Psoas muscle (tissue), 8 donors: ENCODE measurements around the gene SH3D21. TPM values are rescaled to one million over a fixed set of nuclear protein-coding genes. Genes with fewer than 3 reads are reported as not detected.

Source experiments
- ATAC-seq, 4 donors: fragments of 200-7000 bp; cut with Tn5 transposase; one replicate each; pipeline ENCODE4 v1.9.1; 2020; ENCODE audit warnings: moderate library complexity in 3 of 4, mild to moderate bottlenecking in 2 of 4
- DNase-seq, 2 donors: peaks; one replicate each; pipeline ENCODE4 v3.0.0-alpha.2; 2020
- H3K27ac ChIP-seq: fragments of 200-600 bp; one replicate; pipeline ENCODE4 v1.8.0; 2022
- H3K27me3 ChIP-seq, 3 donors: fragments of 200-600 bp in 1 of 3; one replicate each; pipeline versions ENCODE4 v1.6.1 to v1.8.0; 2013 to 2022; ENCODE audit warnings: low read length in 2 of 3, mild to moderate bottlenecking in 2 of 3, moderate library complexity in 1 of 3; ENCODE audit not compliant: insufficient read depth in 3 of 3
- H3K36me3 ChIP-seq, 2 donors: fragments of 200-600 bp in 1 of 2; one replicate each; pipeline versions ENCODE4 v1.6.1 to v1.8.0; 2013 to 2022; ENCODE audit warnings: low read depth in 1 of 2, mild to moderate bottlenecking in 1 of 2, moderate library complexity in 1 of 2; ENCODE audit not compliant: insufficient read depth in 1 of 2
- H3K4me1 ChIP-seq: fragments of 200-600 bp; one replicate; pipeline ENCODE4 v1.8.0; 2022
- H3K4me3 ChIP-seq: fragments of 200-600 bp; one replicate; pipeline ENCODE4 v1.8.0; 2022; ENCODE audit warnings: mild to moderate bottlenecking
- H3K9me3 ChIP-seq: fragments of 200-600 bp; one replicate; pipeline ENCODE4 v1.8.0; 2022
- WGBS, 3 donors: extraction: QIAGEN DNeasy Blood & Tissue Kit; methylation state at CpG; one replicate each; pipeline versions ENCODE4 v1.1.6 to v1.1.7; 2013; 5-methylcytosine and 5-hydroxymethylcytosine counted together
- intact Hi-C, 2 donors: fragments of 100-400 bp; cut with DNase I; formaldehyde crosslinking; loops; one replicate each; pipeline versions ENCODE4 v1.11.0 to v1.14.2; 2022
- polyA plus RNA-seq, 3 donors: library from polyadenylated mRNA; stranded (reverse); fragments of 200-250 nt; gene quantifications; one replicate each; pipeline ENCODE4 v1.2.3, GENCODE V29; 2013
- total RNA-seq, 4 donors: library from RNA; stranded (reverse); fragmentation: NEBNext Ultra II Directional in 2 of 4; extraction: Animal tissue kit (Norgen Biotek cat#: 25700) in 2 of 4; gene quantifications; one replicate each; pipeline versions ENCODE4 v1.2.1 to v1.2.4, GENCODE V29; 2021 to 2023
- TF ChIP-seq, protein P1 (sequence below): fragments of 200-600 bp; IDR thresholded peaks from one replicate; pipeline ENCODE4 v1.8.0; 2022; ENCODE audit warnings: antibody characterized with exemption
- donor health status: healthy with polysubstance abuse.
- donor health status: DM: no; HTN: no; CAD: no; lungs with moderate emphysema.
- donor health status: Bipolar disorder and iron deficiency.
- donor health status: healthy.
- donor health status: DM: yes; HTN: yes; CAD: no.
- donor health status: DM: no; HTN: no; CAD: no.
- donor health status: DM: no; HTN: no; CAD: no.
- donor health status: DM: yes; HTN: yes; CAD: no.

Gene SH3D21
- total and polyA plus RNA-seq, 7 donors: 0.36 to 1.1 (median 0.88) TPM

DNA sequence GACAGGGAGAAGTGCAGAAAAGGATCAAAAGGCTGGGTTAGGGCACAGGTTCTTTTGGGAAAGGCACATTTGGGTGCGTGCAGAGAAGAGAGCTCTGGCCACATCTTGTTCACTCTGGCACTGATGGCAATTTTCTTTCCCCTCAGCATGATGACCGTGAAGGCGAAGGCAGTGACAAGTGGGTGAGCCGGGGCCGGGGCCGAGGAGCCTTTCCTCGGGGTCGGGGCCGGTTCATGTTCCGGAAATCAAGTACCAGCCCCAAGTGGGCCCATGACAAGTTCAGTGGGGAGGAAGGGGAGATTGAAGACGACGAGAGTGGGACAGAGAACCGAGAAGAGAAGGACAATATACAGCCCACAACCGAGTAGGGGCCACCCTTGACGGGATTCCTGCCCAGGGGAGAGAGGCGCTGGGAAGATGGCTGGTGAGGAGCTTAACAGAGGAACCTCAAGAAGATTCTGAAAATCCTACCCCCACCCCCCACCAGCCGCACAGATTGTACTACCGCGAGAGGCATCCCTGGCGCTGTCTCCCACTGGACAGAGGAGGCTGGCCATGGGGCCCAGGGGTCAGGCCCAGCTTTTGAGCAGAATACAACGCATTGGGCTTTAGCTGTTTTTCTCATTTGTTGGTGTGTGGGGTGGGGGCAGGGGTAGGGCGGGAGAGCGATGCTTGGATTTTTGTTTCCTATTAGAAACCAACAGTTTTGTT lies 2.4 kb upstream of the SH3D21 start:
- TF ChIP-seq, protein P1, sequence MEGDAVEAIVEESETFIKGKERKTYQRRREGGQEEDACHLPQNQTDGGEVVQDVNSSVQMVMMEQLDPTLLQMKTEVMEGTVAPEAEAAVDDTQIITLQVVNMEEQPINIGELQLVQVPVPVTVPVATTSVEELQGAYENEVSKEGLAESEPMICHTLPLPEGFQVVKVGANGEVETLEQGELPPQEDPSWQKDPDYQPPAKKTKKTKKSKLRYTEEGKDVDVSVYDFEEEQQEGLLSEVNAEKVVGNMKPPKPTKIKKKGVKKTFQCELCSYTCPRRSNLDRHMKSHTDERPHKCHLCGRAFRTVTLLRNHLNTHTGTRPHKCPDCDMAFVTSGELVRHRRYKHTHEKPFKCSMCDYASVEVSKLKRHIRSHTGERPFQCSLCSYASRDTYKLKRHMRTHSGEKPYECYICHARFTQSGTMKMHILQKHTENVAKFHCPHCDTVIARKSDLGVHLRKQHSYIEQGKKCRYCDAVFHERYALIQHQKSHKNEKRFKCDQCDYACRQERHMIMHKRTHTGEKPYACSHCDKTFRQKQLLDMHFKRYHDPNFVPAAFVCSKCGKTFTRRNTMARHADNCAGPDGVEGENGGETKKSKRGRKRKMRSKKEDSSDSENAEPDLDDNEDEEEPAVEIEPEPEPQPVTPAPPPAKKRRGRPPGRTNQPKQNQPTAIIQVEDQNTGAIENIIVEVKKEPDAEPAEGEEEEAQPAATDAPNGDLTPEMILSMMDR: no peak
- H3K27ac ChIP-seq: no peak overlapping the region
- H3K36me3 ChIP-seq: peaks cover 7 to 73% of the 10 kb centered on the region in 2 donors
- H3K9me3 ChIP-seq: no peaks in the 10 kb centered on the region
- no peak for DNase-seq
- H3K27me3 ChIP-seq: no peaks in the 10 kb centered on the region
- 83 to 85% (median 83%) methylated on average over 21 to 23 of the region's 23 CpGs for WGBS, 3 donors
- H3K4me3 ChIP-seq: no peak overlapping the region
- intact Hi-C loops: loop anchor here in 1 of 2 donors (5.0 kb wide), 1 partner anchor 63 kb away; no protein-coding TSS in a partner anchor
- ATAC-seq: no peak
- peaks cover 17% of the 10 kb centered on the region for H3K4me1 ChIP-seq

DNA sequence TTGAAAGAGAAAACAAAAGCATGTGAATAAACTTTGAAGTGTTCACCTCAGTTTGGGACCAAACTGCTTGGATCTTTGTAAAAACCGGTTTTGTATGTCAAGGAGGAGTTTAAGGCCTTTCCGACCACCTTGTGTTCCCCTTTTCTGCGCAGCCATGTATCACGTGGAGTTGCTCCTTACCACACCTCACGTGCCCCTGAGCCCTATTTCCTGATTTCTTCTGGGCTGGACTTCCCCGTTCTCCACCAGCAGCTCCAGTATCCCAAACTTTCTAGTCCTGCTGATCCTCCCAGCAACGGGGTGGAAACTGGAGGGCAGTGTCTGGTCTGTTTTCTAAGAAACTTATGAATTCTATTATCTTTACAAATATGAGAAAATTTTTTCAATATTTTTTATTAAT lies 1.6 kb upstream of the SH3D21 start:
- H3K27me3 ChIP-seq: no peaks in the 10 kb centered on the region
- ATAC-seq (no peak), DNase-seq (no peak)
- H3K27ac ChIP-seq: no peak overlapping the region
- no peaks in the 10 kb centered on the region for H3K9me3 ChIP-seq
- no peak overlapping the region for H3K4me3 ChIP-seq
- TF ChIP-seq, protein P1: no peak
- intact Hi-C loops: loop anchor here in 1 of 2 donors (5.0 kb wide), 1 partner anchor 63 kb away; no protein-coding TSS in a partner anchor
- WGBS, 3 donors: 73 to 81% (median 78%) methylated on average over 7 of the region's 7 CpGs
- H3K36me3 ChIP-seq: peaks cover 7 to 73% of the 10 kb centered on the region in 2 donors
- peaks cover 16% of the 10 kb centered on the region for H3K4me1 ChIP-seq

DNA sequence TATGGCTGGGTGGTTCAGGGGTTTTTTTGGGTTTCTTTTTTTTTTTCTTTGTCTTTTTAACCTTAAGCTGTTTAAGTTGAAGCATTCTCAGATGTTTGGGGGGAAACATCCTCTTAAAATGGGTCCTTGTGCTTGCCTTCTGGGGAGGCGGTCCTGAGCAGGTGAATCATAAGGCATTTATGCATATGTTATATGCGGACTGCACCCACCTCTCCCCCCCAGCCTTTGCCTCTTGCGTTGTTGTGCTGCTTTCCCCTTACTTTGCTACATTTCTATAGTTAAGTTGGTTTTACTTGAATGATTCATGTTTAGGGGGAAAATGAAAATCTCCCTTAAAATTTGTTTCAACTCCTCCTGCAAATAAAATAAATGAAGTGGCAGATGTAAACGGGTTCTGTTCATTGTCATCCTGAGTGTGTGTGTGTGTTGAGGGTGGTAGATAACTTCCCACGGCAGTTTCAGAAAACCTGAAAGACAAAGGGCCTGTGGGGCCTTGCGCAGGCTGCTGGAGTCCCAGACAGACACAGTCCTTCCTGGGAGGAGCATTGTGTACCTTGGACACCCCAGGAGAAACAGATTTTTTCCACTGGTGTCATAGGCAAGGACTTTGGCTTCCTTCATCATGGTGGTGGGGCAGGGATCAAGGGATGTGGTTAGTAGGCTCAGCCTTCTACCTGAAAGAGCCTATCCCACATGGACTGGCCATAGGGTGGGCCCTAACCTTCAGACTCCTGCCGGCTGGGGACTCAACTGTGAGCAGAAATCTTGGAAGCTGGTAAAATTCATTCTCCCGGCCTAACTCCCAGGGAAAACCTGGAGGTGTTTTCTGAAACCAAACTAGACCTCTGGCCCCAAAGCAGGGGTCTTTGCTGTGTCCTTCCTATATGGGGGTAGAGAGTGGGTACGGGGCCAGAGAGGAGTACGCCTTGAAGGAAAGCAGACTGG lies 926 bp upstream of the SH3D21 start:
- DNase-seq: no peak
- WGBS, 3 donors: 78 to 83% (median 80%) methylated on average over 10 of the region's 10 CpGs
- Histone ChIP-seq H3K4me1 (peaks cover 9% of the 10 kb centered on the region), H3K36me3 (peaks cover 6 to 68% of the 10 kb centered on the region in 2 donors), H3K9me3 (no peaks in the 10 kb centered on the region), H3K4me3 (no peak overlapping the region), H3K27ac (peak overlapping the region; percentile 79), H3K27me3 (no peaks in the 10 kb centered on the region)
- no peak for ATAC-seq
- intact Hi-C loops: loop anchor here in 1 of 2 donors (5.0 kb wide), 2 partner anchors 62 to 117 kb away; no protein-coding TSS in a partner anchor
- TF ChIP-seq, protein P1: no peak

DNA sequence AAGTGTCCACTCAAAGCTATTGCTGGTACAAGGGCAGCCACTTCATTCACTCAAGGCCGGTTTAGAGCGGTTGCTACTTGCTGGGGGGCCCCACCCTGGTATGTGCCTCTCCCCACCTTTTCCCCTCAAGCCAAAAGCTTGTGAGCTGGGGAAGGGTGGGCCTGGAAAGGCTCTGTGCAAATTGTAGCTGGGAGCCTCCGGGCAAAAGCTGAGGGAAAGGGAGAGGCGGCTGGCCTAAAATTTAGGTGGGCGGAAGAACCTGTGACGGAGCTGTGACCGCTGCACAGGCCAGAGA lies 306 bp upstream of the SH3D21 start:
- H3K27ac ChIP-seq: peak overlapping the region; percentile 79
- intact Hi-C loops: loop anchor here in 1 of 2 donors (5.0 kb wide), 1 partner anchor 116 kb away; no protein-coding TSS in a partner anchor
- no peaks in the 10 kb centered on the region for H3K27me3 ChIP-seq
- ATAC-seq (peak in 2 of 4 donors; percentile 3 to 13), DNase-seq (no peak)
- H3K36me3 ChIP-seq: peaks cover 3 to 65% of the 10 kb centered on the region in 2 donors
- WGBS, 3 donors: 68 to 75% (median 68%) methylated on average over 7 of the region's 7 CpGs
- TF ChIP-seq, protein P1: no peak
- H3K9me3 ChIP-seq: no peaks in the 10 kb centered on the region
- peaks cover 8% of the 10 kb centered on the region for H3K4me1 ChIP-seq
- H3K4me3 ChIP-seq: peak overlapping the region; percentile 73
